ENCODE measurements around the gene SELENOO.

- TF ChIP-seq ARNTL (CRISPR knock-in tag; IDR thresholded peaks at IDR 0.05; ENCODE audit: borderline replicate concordance, low read depth), result no peak
- no peak for TF ChIP-seq ZFP30 (CRISPR knock-in tag; IDR thresholded peaks at IDR 0.05)
- TF ChIP-seq, protein P1, sequence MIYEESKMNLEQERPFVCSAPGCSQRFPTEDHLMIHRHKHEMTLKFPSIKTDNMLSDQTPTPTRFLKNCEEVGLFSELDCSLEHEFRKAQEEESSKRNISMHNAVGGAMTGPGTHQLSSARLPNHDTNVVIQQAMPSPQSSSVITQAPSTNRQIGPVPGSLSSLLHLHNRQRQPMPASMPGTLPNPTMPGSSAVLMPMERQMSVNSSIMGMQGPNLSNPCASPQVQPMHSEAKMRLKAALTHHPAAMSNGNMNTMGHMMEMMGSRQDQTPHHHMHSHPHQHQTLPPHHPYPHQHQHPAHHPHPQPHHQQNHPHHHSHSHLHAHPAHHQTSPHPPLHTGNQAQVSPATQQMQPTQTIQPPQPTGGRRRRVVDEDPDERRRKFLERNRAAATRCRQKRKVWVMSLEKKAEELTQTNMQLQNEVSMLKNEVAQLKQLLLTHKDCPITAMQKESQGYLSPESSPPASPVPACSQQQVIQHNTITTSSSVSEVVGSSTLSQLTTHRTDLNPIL (CRISPR knock-in tag; IDR thresholded peaks at IDR 0.05; ENCODE audit: low read depth), result no peak
Observed at GRCh38 chr22:50200461-50201190, at the start of gene SELENOO.
